ENCODE data around the gene VPS25. TPM values are rescaled to one million over a fixed set of nuclear protein-coding genes. Genes with fewer than 3 reads are reported as not detected.
A peak's percentile ranks its signal among the peaks of the same experiment; 100 is the strongest.

VPS25 gene
- total RNA-seq, 2 donors from 2014 or later: 17.8 to 23.9 TPM

DNA sequence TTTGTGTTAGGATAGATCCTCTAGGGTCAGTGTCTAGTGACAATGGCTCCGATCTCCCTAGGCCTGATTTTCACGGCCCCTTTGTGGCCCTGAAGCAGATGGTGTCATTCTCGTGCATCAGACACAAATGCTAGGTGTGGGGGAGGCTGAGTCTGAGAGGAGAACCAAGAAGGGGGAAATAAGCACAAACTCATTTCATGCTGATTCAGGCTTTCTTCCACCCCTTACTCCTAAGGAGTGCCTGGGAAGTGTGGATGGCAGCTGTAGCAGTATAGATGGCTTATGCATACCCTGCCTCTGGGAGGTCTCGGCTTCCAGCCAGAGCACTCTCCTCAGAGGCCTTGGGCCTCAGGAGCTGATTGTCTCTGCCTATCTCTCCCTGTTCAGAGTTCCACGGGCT, 5.3 kb downstream of the VPS25 start:
- ATAC-seq (no peak), DNase-seq (no peak)
- WGBS, 2 donors: 69 to 71% methylated on average over 5 of the region's 5 CpGs
- H3K27me3 ChIP-seq: peaks cover 0 to 15% of the 10 kb centered on the region in 2 donors
- H3K36me3 ChIP-seq (replicated peaks in 1 of 2; ENCODE audit: insufficient read depth in 1 of 2, low read depth in 2 of 2): peaks cover 6 to 17% of the 10 kb centered on the region in 2 donors
- peaks cover 23% of the 10 kb centered on the region for H3K4me1 ChIP-seq
- H3K4me3 ChIP-seq: no peak overlapping the region
- no peaks in the 10 kb centered on the region for H3K9me3 ChIP-seq
- TF ChIP-seq, protein P1, sequence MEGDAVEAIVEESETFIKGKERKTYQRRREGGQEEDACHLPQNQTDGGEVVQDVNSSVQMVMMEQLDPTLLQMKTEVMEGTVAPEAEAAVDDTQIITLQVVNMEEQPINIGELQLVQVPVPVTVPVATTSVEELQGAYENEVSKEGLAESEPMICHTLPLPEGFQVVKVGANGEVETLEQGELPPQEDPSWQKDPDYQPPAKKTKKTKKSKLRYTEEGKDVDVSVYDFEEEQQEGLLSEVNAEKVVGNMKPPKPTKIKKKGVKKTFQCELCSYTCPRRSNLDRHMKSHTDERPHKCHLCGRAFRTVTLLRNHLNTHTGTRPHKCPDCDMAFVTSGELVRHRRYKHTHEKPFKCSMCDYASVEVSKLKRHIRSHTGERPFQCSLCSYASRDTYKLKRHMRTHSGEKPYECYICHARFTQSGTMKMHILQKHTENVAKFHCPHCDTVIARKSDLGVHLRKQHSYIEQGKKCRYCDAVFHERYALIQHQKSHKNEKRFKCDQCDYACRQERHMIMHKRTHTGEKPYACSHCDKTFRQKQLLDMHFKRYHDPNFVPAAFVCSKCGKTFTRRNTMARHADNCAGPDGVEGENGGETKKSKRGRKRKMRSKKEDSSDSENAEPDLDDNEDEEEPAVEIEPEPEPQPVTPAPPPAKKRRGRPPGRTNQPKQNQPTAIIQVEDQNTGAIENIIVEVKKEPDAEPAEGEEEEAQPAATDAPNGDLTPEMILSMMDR (IDR thresholded peaks at IDR 0.05): no peak
- no peak for TF ChIP-seq POLR2A (IDR thresholded peaks at IDR 0.05)
- H3K27ac ChIP-seq: no peak overlapping the region
- intact Hi-C loops (cut with DNase I): no loop called here

DNA sequence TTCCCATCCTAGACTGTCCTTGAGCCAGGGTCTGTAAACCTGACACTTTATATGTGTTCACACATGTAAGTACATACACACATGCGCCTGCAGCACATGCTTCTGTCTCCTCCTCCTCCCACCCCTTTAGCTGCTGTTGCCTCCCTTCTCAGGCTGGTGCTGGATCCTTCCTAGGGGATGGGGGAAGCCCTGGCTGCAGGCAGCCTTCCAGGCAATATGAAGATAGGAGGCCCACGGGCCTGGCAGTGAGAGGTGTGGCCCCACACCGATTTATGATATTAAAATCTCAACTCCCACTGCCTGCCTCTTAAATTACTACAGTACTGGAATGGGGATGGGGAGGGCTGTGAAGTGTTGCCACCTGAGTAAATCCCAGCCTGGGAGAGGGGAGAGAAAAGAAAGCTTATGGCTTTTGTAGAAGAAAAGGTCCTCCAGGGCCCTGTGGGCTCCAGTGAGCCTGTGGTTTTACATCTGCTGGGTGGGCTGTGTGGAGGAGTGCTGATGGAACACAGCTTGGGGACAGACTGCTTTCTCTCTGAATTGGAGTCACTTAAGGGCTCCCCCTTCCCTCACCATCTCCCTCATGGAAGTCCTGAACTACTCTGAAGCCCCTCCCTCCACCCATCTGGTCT, 6.2 kb downstream of the VPS25 start:
- no peak for TF ChIP-seq POLR2A (IDR thresholded peaks at IDR 0.05)
- TF ChIP-seq, protein P1 (IDR thresholded peaks at IDR 0.05): no peak
- Histone ChIP-seq H3K27ac (no peak overlapping the region), H3K27me3 (peaks cover 0 to 15% of the 10 kb centered on the region in 2 donors), H3K4me3 (no peak overlapping the region), H3K4me1 (peaks cover 20% of the 10 kb centered on the region), H3K9me3 (no peaks in the 10 kb centered on the region), H3K36me3 (replicated peaks in 1 of 2; ENCODE audit: insufficient read depth in 1 of 2, low read depth in 2 of 2) (peaks cover 6 to 17% of the 10 kb centered on the region in 2 donors)
- 68 to 82% methylated on average over 3 of the region's 3 CpGs for WGBS, 2 donors
- ATAC-seq (no peak), DNase-seq (no peak)
- intact Hi-C loops (cut with DNase I): no loop called here

DNA sequence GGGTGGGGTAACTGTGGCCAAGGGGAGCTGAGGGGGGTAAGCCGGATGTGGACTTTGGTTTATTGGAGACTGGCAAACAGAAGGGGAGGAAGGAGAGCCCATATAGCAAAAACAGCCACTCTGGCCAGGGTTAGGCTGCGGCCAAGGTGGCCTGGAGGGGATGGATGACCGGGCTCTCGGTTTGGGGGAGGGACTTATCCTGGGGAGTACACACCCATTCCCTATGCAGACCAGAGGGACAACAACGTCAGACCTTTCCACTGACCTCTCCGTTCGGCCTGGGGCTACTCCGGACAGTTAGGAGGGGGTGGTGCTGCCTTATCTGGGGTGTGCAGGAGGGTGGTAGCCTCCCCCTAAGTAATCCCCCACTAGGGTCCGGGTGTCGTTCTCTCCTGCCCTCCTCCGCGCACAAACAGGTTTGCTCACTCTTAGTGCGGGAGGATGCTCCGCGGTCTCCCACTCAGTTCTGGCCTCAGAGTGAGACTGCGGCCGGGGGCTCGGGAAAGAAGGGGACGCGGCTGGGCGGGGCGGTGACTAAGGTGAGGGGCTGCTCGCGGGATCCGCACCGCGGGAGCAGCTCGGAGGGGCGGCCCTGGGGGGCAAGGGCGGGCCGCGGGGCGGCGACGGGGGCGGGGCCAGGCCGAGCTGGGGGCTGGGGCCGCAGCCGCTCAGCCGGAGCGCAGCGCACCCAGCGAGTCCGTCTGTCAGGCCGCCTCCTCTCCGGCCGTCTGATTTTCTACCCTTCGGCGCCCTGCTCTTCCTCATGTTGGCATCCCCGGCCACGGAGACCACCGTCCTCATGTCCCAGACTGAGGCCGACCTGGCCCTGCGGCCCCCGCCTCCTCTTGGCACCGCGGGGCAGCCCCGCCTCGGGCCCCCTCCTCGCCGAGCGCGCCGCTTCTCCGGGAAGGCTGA, 6.9 kb downstream of the VPS25 start, which contains the start of gene WNK4:
TSS of gene WNK4 (plus strand) at position 675 of the 915 bp plus-strand sequence. CDS start at position 764, 89 bp downstream.
- Histone ChIP-seq H3K36me3 (replicated peaks in 1 of 2; ENCODE audit: insufficient read depth in 1 of 2, low read depth in 2 of 2) (peaks cover 6 to 17% of the 10 kb centered on the region in 2 donors), H3K27me3 (peaks cover 0 to 19% of the 10 kb centered on the region in 2 donors), H3K4me3 (no peak within 1 kb of the TSS), H3K27ac (no peak within 1 kb of the TSS), H3K4me1 (peaks cover 27% of the 10 kb centered on the region), H3K9me3 (no peaks in the 10 kb centered on the region)
- ATAC-seq: peak; percentile 49
- DNase-seq: peak in 1 of 4 donors; percentile 15
- TF ChIP-seq, protein P1 (IDR thresholded peaks at IDR 0.05): no peak
- TF ChIP-seq POLR2A (IDR thresholded peaks at IDR 0.05): peak in 2 of 3 donors; percentile 9 to 14
- WGBS, 2 donors: 6 to 17% methylated on average over 7 to 63 of the region's 65 CpGs
- intact Hi-C loops (cut with DNase I): no loop called here

DNA sequence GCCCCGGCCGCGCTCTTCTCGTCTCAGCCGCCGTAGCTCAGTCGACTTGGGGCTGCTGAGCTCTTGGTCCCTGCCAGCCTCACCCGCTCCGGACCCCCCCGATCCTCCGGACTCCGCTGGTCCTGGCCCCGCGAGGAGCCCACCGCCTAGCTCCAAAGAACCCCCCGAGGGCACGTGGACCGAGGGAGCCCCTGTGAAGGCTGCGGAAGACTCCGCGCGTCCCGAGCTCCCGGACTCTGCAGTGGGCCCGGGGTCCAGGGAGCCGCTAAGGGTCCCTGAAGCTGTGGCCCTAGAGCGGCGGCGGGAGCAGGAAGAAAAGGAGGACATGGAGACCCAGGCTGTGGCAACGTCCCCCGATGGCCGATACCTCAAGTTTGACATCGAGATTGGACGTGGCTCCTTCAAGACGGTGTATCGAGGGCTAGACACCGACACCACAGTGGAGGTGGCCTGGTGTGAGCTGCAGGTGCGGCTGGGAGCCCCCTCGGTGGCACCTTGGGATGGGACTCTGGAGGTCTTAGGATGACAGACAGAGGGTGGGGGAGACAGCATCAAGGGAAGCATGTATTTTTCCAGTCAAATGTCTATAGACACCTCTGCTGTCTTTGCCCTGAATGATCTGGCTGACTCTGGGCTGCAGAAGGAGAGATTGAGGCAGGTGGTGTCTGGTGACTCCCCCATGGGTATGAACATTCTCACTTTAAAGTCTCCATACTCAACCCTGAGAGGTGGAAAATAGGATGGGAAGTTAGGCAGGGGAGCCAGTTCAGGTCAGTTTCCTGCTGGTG, 7.8 kb downstream of the VPS25 start:
- DNase-seq (no peak), ATAC-seq (no peak)
- no peaks in the 10 kb centered on the region for H3K9me3 ChIP-seq
- H3K27ac ChIP-seq: no peak overlapping the region
- no peak for TF ChIP-seq POLR2A (IDR thresholded peaks at IDR 0.05)
- TF ChIP-seq, protein P1 (IDR thresholded peaks at IDR 0.05): no peak
- H3K4me1 ChIP-seq: peaks cover 28% of the 10 kb centered on the region
- intact Hi-C loops (cut with DNase I): no loop called here
- 12 to 22% methylated on average over 21 to 33 of the region's 39 CpGs for WGBS, 2 donors
- peaks cover 0 to 27% of the 10 kb centered on the region in 2 donors for H3K27me3 ChIP-seq
- H3K4me3 ChIP-seq: no peak overlapping the region
- peaks cover 6 to 17% of the 10 kb centered on the region in 2 donors for H3K36me3 ChIP-seq (replicated peaks in 1 of 2; ENCODE audit: insufficient read depth in 1 of 2, low read depth in 2 of 2)

All from body of pancreas (tissue), 4 donors.